GM23248 (cell line): ENCODE results near the gene SLC35G3. TPM values are rescaled to one million over a fixed set of nuclear protein-coding genes. Genes with fewer than 3 reads are reported as not detected.
"Not testable (repeated sequence)": the region's sequence is repeated elsewhere in the genome, so short reads cannot be mapped to it uniquely, and the experiment has no call there.

Source experiments
- DNase-seq: peaks from one replicate; pipeline ENCODE4 v3.0.0-alpha.2; 2015
- H2AFZ ChIP-seq: fragments of 200-600 bp; sonication (generic); 2 replicates; pipeline ENCODE4 v1.6.1; 2016; ENCODE audit warnings: antibody characterized with exemption
- H3F3A ChIP-seq: fragments of 200-600 bp; sonication (generic); 2 replicates; pipeline ENCODE4 v1.6.1; 2016; ENCODE audit warnings: mild to moderate bottlenecking, antibody characterized with exemption, mixed run types; ENCODE audit not compliant: insufficient read depth
- H3K27ac ChIP-seq: fragments of 200-600 bp; sonication (generic); 2 replicates; pipeline ENCODE4 v1.5.1; 2016; ENCODE audit warnings: mild to moderate bottlenecking
- H3K27me3 ChIP-seq: fragments of 200-600 bp; sonication (generic); replicated peaks from 2 replicates; pipeline ENCODE4 v1.6.1; 2016; ENCODE audit warnings: mild to moderate bottlenecking; ENCODE audit not compliant: insufficient read depth
- H3K36me3 ChIP-seq: fragments of 200-600 bp; sonication (generic); 2 replicates; pipeline ENCODE4 v1.6.1; 2016; ENCODE audit warnings: low read depth, mild to moderate bottlenecking
- H3K4me1 ChIP-seq: fragments of 200-600 bp; sonication (generic); 2 replicates; pipeline ENCODE4 v1.6.1; 2016; ENCODE audit warnings: mild to moderate bottlenecking; ENCODE audit not compliant: insufficient read depth
- H3K4me2 ChIP-seq: fragments of 200-600 bp; sonication (generic); one replicate; pipeline ENCODE4 v1.6.1; 2016; ENCODE audit warnings: mild to moderate bottlenecking; ENCODE audit not compliant: unreplicated experiment
- H3K4me3 ChIP-seq: fragments of 200-600 bp; sonication (generic); 2 replicates; pipeline ENCODE4 v1.5.1; 2016; ENCODE audit warnings: mild to moderate bottlenecking
- H3K79me2 ChIP-seq: fragments of 200-600 bp; sonication (generic); 2 replicates; pipeline ENCODE4 v1.6.1; 2016; ENCODE audit warnings: mild to moderate bottlenecking; ENCODE audit not compliant: insufficient read depth
- H3K9ac ChIP-seq: fragments of 200-600 bp; sonication (generic); 2 replicates; pipeline ENCODE4 v1.6.1; 2016; ENCODE audit warnings: mild to moderate bottlenecking
- H3K9me2 ChIP-seq: fragments of 200-600 bp; sonication (generic); 2 replicates; pipeline ENCODE4 v1.6.1; 2016; ENCODE audit warnings: mixed run types, mild to moderate bottlenecking, moderate library complexity; ENCODE audit not compliant: insufficient read depth
- H3K9me3 ChIP-seq: fragments of 200-600 bp; sonication (generic); one replicate; pipeline ENCODE4 v1.6.1; 2017; ENCODE audit warnings: low read depth
- H4K20me1 ChIP-seq: fragments of 200-600 bp; sonication (generic); 2 replicates; pipeline ENCODE4 v1.6.0; 2016; ENCODE audit not compliant: insufficient read depth
- EZH2 ChIP-seq: fragments of 200-600 bp; sonication (generic); IDR thresholded peaks from 2 replicates; pipeline ENCODE4 v1.6.1; 2018; ENCODE audit warnings: antibody characterized with exemption, mild to moderate bottlenecking; ENCODE audit not compliant: insufficient read depth, poor library complexity, severe bottlenecking
- EZH2phosphoT487 ChIP-seq: fragments of 200-600 bp; sonication (generic); IDR thresholded peaks from 2 replicates; pipeline ENCODE4 v1.6.1; 2018; ENCODE audit warnings: antibody characterized with exemption, moderate library complexity, mild to moderate bottlenecking, low read depth; ENCODE audit not compliant: insufficient read depth
- WGBS, 2 experiments: methylation state at CpG; one replicate each; pipeline ENCODE4 v1.1.6; 2015 to 2017; ENCODE audit warnings: low lambda C conversion rate in 2 of 2, low coverage in 1 of 2; ENCODE audit errors: missing lambda C conversion rate in 2 of 2; 5-methylcytosine and 5-hydroxymethylcytosine counted together
- in situ Hi-C: fragments of 300-500 bp; cut with MboI; formaldehyde crosslinking; loops from 2 replicates; pipeline ENCODE4 v1.15.0; 2020
- polyA plus RNA-seq: library from polyadenylated mRNA; unstranded; fragments of >200 nt; fragmentation: Nextera tagmentation; extraction: Ambion mirVana; gene quantifications from 2 replicates; pipeline ENCODE4 v1.2.1, GENCODE V29; 2016
- total RNA-seq: library from RNA; depleted of rRNA; stranded (reverse); fragments of >200 nt; shearing (Covaris generic); gene quantifications from 2 replicates; pipeline ENCODE4 v1.2.3, GENCODE V29; 2014

Gene SLC35G3
- total and polyA plus RNA-seq, 2 experiments from 2014 or later: not detected

GRCh38 chr17:35152421-35153140, 41.6 kb downstream of the SLC35G3 start:
- Histone ChIP-seq H3K36me3 (no peaks in the 10 kb centered on the region), H3K4me1 (no peaks in the 10 kb centered on the region), H3F3A (no peaks in the 10 kb centered on the region), H2AFZ (no peak overlapping the region), H3K27ac (no peak overlapping the region), H3K4me3 (no peak overlapping the region), H4K20me1 (no peaks in the 10 kb centered on the region), H3K79me2 (no peaks in the 10 kb centered on the region), H3K9me3 (no peaks in the 10 kb centered on the region), H3K4me2 (no peak overlapping the region), H3K9ac (no peak overlapping the region), H3K9me2 (no peaks in the 10 kb centered on the region), H3K27me3 (peaks cover 1% of the 10 kb centered on the region)
- no peak for DNase-seq
- 40 to 42% methylated on average over 13 of the region's 13 CpGs for WGBS, 2 experiments
- in situ Hi-C loops: no loop called here
- TF ChIP-seq EZH2: no peak
- TF ChIP-seq EZH2phosphoT487: no peak

GRCh38 chr17:35151080-35151479, 43.1 kb downstream of the SLC35G3 start:
- H3K27ac ChIP-seq, H3F3A ChIP-seq, DNase-seq, H3K27me3 ChIP-seq, in situ Hi-C loops, H3K9me3 ChIP-seq, H2AFZ ChIP-seq, H3K4me1 ChIP-seq, H4K20me1 ChIP-seq, H3K4me3 ChIP-seq, H3K79me2 ChIP-seq, H3K9me2 ChIP-seq, H3K9ac ChIP-seq, H3K4me2 ChIP-seq, H3K36me3 ChIP-seq: not testable (repeated sequence)
- 81 to 84% methylated on average over 29 of the region's 29 CpGs for WGBS, 2 experiments

DNA sequence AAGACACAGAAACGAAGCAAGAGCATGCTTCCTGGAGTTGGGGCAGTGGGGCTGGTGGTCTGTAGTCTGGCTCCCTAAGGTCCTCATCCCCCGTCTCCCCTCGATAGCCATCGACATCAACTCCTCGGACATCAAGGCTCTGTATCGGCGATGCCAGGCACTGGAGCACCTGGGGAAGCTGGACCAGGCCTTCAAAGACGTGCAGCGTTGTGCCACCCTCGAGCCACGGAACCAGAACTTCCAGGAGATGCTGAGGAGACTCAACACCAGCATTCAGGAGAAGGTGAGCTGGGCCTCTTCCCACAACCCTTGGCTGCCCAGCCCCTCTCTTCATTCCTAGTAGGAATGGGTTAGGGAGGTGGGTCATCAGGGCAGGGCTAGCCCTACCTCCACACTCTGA, 44.3 kb downstream of the SLC35G3 start:
- no peaks in the 10 kb centered on the region; the same call in none of the 2 replicates for H3K27me3 ChIP-seq
- no peaks in the 10 kb centered on the region for H3K9me2 ChIP-seq
- no peak overlapping the region for H3K27ac ChIP-seq
- no peak for DNase-seq
- WGBS, 2 experiments: 75 to 76% methylated on average over 11 of the region's 11 CpGs
- no peaks in the 10 kb centered on the region for H4K20me1 ChIP-seq
- no peaks in the 10 kb centered on the region for H3K4me1 ChIP-seq
- in situ Hi-C loops: no loop called here
- H3K36me3 ChIP-seq: no peaks in the 10 kb centered on the region
- H3K9ac ChIP-seq: no peak overlapping the region
- TF ChIP-seq EZH2phosphoT487 (no peak), EZH2 (no peak)
- H3K4me3 ChIP-seq: no peak overlapping the region
- no peaks in the 10 kb centered on the region for H3K79me2 ChIP-seq
- no peaks in the 10 kb centered on the region for H3K9me3 ChIP-seq
- H3K4me2 ChIP-seq: no peak overlapping the region
- H3F3A ChIP-seq: no peaks in the 10 kb centered on the region
- H2AFZ ChIP-seq: no peak overlapping the region

- 69 to 73% methylated on average over 7 to 9 of the region's 9 CpGs for WGBS, 2 experiments
- no peak overlapping the region for H3K27ac ChIP-seq
- in situ Hi-C loops: no loop called here
Observed at GRCh38 chr17:35148144-35148543, 46.0 kb downstream of the SLC35G3 start.

More at GRCh38 chr17:35148144-35148543, 46.0 kb downstream of the SLC35G3 start:
- Histone ChIP-seq H3K9ac (no peak overlapping the region), H2AFZ (no peak overlapping the region), H3K9me3 (no peaks in the 10 kb centered on the region), H3K4me2 (no peak overlapping the region), H3K9me2 (no peaks in the 10 kb centered on the region), H3K27me3 (no peaks in the 10 kb centered on the region; the same call in none of the 2 replicates), H4K20me1 (no peaks in the 10 kb centered on the region), H3K4me1 (no peaks in the 10 kb centered on the region), H3K79me2 (no peaks in the 10 kb centered on the region), H3F3A (no peaks in the 10 kb centered on the region), H3K4me3 (no peak overlapping the region), H3K36me3 (no peaks in the 10 kb centered on the region)
- TF ChIP-seq EZH2phosphoT487 (no peak), EZH2 (no peak)
- DNase-seq: no peak
